ENCODE measurements around the gene GOLGA6L7. TPM values are rescaled to one million over a fixed set of nuclear protein-coding genes. Genes with fewer than 3 reads are reported as not detected.

GOLGA6L7 gene
- total RNA-seq, 1 donor from 2014 or later, result not detected

Other genes starting within 250 kb of the GOLGA6L7 start
- gene GOLGA8M, start 136.2 kb downstream of the GOLGA6L7 start, total RNA-seq, result 0.26 and 3.0 TPM in 2 replicates
- 22.7 and 44.4 TPM in 2 replicates for gene APBA2, start 37.3 kb upstream of the GOLGA6L7 start, total RNA-seq

All from dermis microvascular lymphatic vessel endothelial cell (primary cell).